ENCODE data around the gene OR1L1.

OR1L1 gene

GRCh38 chr9:122661416-122661815 lies at the start of gene OR1L1:
Gene OR1L1 (plus strand): TSS chr9:122661716. CDS start chr9:122661716, 0 bp downstream.
- no peak for DNase-seq

GRCh38 chr9:122614362-122614761 lies 47.2 kb upstream of the OR1L1 start, which contains the start of gene OR1Q1:
Gene OR1Q1 (plus strand): TSS chr9:122614738. CDS start chr9:122614738, 0 bp downstream.
- no peak for DNase-seq

GRCh38 chr9:122619996-122620395 lies 41.5 kb upstream of the OR1L1 start:
- DNase-seq, result no peak

GRCh38 chr9:122642226-122642625 lies 19.3 kb upstream of the OR1L1 start:
- DNase-seq, result no peak

DNA sequence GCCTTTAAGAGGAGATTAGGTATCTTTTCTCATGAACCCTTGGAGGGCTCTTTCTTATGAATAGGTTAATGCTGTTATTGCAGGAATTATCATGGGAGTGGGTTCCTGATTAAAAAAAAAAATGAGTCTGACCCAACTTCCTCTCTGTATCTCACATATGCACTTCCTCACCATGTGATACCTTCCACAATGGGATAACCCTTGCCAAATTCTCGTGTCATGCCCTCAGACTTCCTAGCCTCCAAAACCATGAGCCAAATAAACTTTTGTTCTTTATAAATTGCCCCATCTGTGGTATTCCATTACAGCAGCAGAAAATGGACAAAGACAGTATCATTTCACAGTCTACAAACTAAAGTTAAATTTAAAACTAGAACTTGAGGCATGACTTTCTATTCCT lies 5.1 kb upstream of the OR1L1 start:
- no peak for DNase-seq

GRCh38 chr9:122657527-122657926 lies 4.0 kb upstream of the OR1L1 start, which contains the start of gene OR1B1:
Gene OR1B1 (minus strand): TSS chr9:122657627.
- DNase-seq, result no peak

DNA sequence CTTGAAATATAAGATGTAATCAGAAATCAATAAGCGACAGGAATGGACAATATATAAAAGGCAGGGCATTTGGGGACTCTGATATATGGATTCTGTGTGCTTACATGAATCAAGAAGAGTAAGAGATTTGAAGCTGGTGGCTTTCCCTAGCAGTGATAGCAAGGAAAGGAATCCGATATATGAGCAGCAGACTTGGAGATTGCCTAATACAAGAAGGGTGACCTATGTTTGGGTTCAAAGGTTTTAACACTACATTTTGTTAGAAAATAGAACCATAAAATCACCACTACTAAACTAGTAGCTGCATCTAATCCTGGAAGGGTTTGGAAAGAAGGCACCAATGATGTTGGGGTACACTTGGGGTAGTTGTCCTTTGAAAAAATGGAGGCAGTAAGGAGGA lies 11.0 kb downstream of the OR1L1 start:
- no peak for DNase-seq

- DNase-seq, result no peak
Measured at GRCh38 chr9:122684851-122685250, 23.3 kb downstream of the OR1L1 start.

GRCh38 chr9:122695696-122696095 lies 34.2 kb downstream of the OR1L1 start:
- no peak for DNase-seq

All from NCI-H2029 (cell line).